HL-60/S4 treated with retinoic acid at 250 ng/mL for 4 days and 3 days (cell line): ENCODE results near the gene WDR18.

ENCODE experiments used
- in situ Hi-C: fragments of 300-500 bp; cut with MboI; formaldehyde crosslinking; loops from 2 replicates; pipeline ENCODE4 v1.7.0; 2022; ENCODE audit warnings: low sequenced_read_pairs

Gene WDR18

DNA sequence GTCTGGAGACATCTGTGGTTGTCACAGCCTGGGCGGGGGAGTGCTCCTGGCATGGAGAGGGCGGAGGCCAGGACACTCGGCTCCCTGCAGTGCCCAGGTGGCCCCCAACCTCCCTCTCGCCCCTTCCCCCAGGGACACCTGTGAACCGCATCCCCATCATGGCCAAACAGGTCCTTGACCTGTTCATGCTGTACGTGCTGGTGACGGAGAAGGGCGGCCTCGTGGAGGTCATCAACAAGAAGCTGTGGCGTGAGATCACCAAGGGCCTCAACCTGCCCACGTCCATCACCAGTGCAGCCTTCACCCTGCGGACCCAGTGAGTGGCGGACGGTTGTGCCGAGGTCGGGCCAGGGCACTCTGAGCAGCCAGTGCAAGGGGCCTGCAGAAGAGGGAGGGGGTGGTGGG lies 20.0 kb upstream of the WDR18 start:
- in situ Hi-C loops = no loop called here

DNA sequence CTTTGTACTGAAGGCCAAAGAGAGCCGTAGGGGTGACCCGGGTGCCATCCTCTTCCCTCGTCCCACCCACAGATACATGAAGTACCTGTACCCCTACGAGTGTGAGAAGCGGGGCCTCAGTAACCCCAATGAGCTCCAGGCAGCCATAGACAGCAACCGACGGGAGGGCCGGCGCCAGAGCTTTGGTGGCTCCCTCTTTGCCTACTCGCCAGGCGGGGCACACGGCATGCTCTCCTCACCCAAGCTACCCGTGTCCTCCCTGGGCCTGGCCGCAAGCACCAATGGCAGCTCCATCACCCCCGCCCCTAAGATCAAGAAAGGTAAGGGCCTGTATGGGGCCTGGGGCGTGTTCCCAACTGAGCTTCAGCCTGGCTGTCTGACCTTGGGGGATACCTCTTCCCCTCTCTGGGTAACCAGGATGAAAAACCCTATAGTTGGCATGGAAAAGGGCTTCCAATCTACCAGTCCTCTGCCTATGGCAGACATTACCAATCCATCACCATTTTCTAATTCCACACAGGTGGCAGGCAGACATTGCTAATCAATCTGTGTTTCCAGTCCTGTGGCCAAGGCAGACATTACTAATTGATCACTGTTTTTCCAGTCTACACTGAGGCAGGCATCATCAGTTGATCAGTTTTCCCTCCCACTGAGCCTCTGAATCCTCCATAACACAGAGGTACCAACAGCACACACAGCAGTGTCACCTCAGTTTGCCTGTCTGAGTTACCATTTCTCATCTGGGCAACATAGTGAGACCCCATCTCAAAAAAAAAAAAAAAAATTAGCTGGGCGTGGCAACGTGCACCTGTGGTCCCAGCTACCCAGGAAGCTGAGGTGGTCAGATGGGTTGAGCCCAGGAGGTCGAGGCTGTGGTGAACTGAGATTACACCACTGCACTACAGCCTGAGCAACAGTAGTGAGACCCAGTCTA lies 19.1 kb upstream of the WDR18 start:
- in situ Hi-C loops = no loop called here

DNA sequence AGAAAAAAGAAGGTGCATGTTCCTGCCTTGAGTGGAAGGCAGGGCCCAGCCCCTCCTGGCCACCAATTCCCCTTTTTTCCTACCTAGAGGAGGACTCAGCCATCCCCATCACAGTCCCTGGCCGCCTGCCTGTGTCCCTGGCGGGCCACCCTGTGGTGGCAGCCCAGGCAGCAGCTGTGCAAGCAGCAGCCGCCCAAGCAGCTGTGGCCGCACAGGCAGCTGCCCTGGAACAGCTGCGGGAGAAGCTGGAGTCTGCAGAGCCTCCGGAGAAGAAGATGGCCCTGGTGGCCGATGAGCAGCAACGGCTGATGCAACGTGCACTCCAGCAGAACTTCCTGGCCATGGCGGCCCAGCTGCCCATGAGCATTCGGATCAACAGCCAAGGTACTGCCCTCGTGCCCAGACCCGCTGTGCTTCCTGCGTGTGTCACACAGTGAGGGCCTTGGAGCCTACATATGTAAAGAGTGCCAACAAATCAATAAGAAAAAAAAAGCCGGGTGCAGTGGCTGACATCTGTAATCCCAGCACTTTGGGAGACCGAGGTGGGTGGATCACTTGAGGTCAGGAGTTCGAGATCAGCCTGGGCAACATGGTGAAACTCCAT lies 17.6 kb upstream of the WDR18 start:
- in situ Hi-C loops = no loop called here

DNA sequence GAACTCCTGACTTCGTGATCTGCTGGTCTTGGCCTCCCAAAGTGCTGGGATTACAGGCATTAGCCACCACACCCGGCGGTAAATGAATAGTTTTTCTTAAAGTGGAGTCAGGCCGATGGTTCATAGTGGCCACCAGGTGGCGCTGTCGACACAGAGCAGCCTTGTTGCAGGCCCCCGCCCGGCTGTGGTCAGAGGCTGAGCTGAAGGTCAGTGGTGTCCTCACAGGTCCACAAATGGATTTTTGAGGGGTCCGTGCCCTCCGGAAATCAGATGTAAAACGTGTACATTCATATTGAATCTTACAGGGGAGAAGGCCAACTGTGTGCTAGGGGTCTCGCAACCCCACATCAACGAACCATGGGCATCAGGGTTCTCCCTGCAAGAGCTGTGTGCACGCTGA lies 13.4 kb upstream of the WDR18 start:
- in situ Hi-C loops = no loop called here

DNA sequence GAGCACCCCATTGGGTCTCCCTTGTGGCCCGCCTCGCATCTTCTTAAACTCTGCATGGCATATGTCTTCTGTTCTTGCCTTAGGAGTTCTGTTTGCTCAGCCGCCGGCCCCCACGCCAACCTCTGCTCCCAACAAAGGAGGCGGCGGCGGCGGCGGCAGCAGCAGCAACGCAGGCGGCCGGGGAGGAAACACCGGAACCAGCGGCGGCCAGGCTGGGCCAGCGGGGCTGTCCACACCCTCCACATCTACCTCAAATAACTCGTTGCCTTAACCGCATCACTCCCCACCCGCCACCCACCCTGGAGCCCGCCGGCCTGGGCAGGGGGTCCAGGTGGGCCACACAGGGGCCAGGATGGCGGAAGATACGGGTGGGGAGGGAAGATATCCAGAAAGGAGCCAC lies 12.3 kb upstream of the WDR18 start:
- in situ Hi-C loops = no loop called here

DNA sequence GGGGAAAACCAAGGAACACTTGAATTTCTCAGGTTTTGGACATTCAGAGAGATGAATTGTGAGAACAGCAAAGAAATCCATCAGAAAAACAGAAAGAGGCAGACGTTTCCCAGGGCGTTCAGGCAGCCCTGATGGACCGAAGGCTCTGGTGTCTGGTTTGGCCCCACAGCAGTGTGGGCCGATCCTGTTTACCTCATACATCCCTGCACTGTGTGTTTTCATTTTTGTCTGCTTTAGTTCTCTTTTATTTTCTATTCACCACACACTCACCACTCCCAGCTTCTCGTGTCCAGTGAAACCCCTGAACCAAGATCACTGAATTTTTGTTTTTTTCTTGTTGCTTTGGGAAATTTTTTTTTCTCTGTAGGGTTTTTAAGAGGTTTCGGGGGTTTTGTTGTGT lies 11.9 kb upstream of the WDR18 start:
- in situ Hi-C loops = no loop called here

DNA sequence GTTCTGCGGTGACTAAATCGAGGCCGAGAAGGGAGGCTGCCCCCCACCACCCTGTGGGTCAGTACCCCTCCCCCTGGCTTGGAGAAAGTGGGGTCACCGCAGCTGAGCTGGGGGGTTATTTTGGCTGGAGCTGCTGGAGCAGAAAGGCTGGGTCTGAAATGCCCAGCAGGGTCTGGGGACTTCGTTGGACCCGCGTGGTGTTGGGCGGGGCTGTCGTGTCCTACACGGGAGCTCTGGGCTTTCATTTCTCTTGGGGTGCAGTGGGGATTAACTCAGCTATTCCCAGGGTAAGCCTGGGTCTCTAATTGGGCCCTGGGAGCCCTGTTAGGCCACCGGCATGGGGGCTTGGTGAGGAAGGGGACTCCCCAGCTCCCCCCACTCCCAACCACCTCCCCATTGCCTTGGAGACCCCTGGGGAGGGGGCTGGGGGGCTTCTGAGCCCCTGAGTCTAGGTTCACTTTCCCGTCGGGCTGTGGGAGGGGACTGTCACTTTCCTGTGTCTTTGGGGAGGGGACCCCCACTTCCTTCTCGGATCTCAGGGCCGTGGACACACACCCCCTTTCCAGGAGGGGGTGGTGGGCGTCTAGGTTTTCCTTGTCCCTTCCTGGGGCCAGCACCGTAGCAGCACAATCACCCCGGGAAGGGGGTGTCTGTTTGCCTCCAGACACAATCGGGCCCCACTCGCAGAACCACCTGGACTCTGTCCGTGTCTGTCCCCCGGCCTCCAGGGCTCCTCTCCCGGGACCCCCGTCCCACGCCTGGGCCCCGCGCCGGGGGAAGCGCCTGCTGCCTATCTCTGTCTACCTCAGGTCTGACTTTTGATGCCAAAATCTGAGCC lies 10.2 kb upstream of the WDR18 start:
- in situ Hi-C loops = no loop called here

DNA sequence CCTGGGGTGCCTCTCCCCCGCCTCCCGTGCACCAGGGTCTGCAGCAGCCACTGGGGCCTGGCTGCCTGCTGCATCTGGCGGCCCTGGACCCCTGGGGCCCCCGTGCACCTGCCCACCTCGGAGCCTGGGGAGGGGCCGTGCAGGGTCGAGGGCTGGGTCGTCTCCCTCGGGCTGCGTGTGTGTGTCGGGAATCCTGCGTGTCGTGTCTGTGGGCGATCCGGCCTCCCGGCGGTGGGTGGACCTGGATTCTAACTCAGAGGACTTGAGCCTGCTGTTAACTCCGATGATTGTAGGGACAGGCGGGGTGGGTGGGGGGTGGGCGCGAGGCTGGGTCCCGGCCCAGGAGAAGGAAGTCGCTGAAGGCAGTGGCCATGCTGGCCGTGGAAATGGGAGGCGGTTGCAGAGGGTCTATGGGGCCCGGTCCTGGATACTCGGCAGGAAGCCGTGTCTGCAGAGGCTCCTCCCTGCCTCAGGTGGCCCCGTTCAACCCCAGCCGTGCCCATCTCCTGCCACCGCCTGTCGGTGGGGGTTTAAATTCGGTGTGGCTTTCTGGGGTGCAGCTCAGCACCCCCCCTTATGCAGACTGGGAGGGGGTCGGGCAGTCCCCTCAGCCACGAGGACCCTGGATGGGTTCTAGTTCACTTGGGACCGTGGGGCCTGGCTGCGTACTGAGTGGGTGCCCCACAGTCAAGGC lies 9.4 kb upstream of the WDR18 start:
- in situ Hi-C loops = no loop called here

DNA sequence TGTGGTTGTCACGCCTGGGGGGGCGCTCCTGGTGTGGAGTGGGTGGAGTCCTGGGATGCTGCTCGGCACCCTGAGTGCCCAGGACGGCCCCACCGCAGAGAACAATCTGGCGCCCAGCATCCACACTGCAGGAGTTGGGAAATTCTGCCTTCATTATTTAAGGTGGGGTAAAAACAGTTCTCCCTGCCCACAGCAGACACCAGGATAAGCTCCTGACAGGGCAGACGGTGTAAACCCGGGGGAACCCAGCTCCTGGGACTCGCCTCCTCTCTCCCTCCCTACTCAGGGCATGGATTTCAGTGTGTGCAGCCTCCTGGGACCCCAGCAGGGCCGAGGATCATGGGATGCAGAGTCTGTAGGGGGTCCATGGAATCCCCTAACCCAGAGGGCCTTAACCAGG lies 7.7 kb upstream of the WDR18 start:
- in situ Hi-C loops = no loop called here

DNA sequence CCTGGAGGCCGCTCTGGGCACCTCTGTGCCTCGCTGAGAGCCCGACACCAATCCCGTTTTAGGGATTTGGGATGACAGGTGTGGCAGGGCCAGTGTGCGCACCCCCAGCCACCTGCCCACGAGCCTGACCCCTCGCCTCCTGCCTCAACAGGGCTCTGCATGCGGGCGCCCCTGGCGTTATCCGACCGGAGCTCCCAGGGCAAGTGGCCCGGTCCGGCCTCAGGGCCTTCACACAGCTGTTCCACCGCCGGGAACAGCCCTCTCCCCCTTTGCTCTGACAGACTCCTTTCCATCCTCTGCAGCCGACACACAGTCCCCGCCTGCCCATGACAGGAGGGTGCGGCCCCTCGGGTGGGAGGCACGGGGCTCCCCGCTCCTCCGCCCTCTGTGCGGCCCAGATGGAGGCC lies 7.1 kb upstream of the WDR18 start:
- in situ Hi-C loops = no loop called here

DNA sequence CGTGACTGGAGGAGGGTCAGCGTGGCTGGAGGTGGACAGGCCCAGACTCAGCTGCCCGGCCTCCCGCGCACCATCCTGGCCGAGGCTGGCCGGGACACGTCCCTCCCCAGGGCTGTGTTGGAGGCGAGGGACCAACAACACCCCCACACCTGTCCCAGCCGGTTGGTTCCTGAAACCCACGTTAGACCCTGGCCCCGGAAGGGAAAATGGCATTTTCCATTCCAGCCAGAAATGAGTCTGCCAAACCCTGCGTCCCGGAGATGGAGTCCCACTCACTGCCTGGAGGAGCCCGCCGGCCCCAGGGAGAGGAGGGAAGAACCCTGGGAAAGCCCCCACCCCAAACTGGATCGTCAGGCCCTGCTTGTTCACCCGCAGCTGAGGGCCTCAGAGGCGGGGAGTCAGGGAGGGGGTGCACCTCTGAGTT lies 4.8 kb upstream of the WDR18 start:
- in situ Hi-C loops = no loop called here

DNA sequence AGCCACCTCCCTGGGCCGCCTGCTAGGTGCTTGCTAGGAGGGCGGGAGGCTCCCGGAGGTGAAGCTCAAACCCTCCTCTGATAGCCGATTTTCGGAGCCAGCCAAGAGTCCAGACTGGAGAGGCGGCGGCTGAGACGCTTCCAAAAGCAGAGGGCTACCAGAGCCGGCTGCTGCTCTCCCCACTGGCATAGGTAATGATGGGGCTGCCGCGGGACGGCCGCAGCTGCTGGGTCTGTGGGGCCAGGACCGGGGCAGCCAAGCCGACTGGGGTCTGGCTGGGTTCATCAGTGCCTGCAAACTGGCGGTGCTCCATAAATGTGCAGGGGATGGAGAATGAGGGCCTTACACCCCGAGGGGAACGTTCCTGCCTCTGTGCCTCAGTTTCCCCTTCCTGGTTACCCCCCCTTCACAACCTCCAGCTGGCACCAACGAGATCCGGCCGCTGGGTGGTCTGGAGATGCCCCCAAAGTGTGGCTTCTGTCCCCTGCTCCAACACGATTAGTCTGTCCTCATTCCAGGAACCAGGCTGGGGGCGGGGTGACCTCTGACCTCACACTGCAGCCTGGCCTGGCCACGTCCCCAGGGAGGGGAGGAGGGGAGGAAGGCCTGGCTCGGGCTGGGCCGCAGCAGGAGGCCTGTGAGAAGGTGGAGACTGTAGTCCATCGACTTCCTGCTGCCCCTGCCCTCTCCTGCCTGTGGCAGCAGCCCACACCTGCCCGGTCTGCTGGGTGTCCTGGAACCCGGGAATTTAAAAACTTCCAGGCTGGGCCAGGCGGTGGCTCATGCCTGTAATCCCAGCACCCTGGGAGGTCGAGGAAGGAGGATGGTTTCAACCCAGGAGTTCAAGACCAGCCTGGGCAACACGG lies 3.8 kb upstream of the WDR18 start:
- in situ Hi-C loops = loop anchor here (10.0 kb wide), 1 partner anchor 216 kb away; no protein-coding TSS in a partner anchor

DNA sequence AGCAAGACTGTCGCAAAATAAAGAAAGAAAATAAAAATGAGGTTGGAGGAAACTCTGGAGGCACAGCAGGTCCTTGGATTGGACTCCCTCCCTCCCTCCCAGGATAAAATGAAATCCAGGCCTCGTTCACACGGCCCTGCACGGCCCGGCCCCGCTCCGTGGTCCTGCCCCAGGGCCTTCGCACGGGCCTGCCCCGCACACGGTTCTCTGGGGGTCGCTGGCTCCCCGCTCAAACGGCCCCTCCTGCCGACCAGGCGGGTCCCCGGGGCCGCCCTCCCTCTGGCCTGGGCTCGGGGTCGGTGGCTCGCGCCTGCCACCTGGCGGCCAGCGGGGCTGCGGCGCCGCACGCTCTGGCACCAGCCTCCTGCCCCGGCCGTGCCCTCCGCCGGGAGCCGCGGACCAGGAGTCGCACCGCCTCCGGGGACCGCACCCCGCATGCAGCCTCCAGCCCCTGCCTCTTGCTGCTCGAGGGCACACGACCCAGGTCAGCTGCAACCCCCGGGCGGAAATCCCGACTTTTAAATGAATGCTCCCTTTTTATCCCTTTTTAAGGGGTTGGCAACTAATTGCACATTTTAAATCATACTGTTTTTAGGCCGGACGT lies 1.5 kb upstream of the WDR18 start:
- in situ Hi-C loops = loop anchor here (10.0 kb wide), 1 partner anchor 218 kb away; no protein-coding TSS in a partner anchor

DNA sequence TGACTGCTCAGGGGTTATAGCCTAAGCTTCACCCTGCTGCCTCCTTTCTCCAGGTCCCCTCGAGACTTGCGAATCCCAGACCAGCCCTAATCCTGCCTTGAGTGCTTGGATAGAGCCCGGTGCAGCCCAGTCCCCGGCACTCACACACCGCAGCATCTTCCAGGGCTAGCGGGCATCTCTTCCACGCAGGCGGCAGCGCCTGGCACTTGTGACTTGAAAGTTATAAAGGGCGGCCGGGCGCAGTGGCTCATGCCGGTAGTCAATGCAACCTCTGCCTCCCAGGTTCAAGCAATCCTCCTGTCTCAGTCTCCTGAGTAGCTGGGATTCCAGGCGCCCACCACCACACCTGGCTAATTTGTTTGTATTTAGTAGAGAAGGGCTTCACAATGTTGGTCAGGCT lies 1.9 kb downstream of the WDR18 start:
- in situ Hi-C loops = loop anchor here (10.0 kb wide), 1 partner anchor 221 kb away; no protein-coding TSS in a partner anchor

DNA sequence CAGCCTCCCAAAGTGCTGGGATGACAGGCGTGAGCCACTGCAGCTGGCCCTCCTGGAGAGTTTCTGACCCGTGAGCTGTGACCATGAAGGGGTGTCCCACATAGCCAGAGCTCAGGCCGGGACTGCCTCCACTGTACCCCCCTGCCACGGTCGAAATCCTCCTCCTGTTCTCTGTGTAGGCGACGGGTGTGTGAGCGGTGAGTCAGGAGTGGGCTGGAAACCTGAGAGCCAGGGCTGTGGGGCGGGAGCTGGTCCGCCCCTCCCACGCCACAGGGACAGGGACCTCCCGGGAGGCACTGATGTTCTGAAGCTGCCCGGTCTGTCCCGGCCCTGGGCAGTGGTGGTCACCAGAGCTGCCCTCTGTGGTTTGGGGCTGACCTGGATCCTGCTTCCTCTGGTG lies 3.9 kb downstream of the WDR18 start:
- in situ Hi-C loops = loop anchor here (10.0 kb wide), 1 partner anchor 223 kb away; no protein-coding TSS in a partner anchor

DNA sequence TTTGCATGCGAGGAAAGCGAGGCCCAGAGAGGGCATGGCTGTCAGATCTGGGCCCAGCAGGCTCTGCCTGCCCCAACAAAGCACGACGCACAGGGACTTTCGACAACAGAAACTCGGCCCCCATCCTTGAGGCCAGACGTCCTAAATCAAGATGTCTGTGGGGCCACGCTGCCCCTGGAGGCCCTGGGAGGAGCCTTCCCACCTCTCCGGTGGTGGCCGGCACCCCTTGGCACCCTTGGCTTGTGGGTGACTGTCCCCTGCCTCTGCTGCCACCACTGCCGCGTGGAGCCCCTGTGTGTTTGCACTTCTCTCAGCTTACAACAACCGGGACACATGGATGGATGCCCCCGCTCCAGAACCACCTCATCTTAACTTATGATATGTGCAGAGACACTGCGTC lies 4.4 kb downstream of the WDR18 start:
- in situ Hi-C loops = loop anchor here (10.0 kb wide), 1 partner anchor 224 kb away; no protein-coding TSS in a partner anchor

DNA sequence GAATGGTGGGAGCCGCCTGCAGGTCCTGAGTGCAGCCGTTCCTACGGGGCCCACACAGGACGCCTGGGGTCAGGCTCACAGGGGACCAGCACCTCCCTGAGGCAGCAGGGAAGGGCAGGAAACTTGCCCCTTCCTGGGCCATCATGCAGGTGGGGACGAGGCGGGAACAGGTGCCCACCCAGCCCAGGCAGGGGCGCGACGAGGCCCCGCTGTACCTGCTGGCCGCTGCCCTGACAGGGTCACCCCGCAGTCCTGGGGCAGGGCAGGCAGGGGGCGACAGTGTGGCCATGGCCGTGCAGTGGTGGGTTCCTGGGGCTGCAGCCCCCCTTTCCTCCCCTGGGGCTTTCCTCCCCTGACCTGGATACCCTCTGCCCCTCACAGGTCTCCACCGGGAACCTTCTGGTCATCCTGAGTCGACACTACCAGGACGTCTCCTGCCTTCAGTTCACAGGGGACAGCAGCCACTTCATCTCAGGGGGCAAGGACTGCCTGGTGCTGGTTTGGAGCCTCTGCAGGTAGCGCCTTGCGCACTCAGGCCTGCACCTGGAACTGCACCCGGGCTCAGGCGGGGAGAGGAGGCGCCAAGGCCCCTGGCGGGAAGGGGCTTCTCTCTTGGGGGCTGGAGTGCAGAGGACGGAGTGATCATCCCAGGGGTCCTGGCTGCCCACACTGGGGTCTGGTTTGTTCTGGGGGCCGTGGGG lies 5.4 kb downstream of the WDR18 start:
- in situ Hi-C loops = loop anchor here (10.0 kb wide), 1 partner anchor 225 kb away; no protein-coding TSS in a partner anchor

DNA sequence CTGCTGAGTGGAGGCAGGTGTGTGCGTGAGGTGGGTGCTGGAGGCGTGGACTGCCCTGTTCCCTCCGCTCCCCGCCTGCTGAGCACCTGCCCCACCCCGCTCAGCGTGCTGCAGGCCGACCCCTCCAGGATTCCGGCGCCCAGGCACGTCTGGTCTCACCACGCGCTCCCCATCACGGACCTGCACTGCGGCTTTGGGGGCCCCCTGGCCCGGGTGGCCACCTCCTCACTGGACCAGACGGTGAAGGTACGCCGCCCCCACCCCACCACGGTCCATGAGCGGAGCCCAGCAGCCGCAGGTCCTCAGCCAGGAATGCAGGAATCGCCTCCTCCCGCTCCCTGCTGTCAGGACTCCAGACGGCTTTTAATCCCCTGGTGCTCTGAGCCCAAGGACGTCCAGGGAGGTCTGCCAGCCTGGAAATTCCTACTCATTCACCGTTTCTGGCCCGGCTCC lies 6.0 kb downstream of the WDR18 start:
- in situ Hi-C loops = no loop called here
